ENCODE measurements around the gene ST8SIA2.
"Not testable (repeated sequence)": the region's sequence is repeated elsewhere in the genome, so short reads cannot be mapped to it uniquely, and the experiment has no call there.

Gene ST8SIA2

DNA sequence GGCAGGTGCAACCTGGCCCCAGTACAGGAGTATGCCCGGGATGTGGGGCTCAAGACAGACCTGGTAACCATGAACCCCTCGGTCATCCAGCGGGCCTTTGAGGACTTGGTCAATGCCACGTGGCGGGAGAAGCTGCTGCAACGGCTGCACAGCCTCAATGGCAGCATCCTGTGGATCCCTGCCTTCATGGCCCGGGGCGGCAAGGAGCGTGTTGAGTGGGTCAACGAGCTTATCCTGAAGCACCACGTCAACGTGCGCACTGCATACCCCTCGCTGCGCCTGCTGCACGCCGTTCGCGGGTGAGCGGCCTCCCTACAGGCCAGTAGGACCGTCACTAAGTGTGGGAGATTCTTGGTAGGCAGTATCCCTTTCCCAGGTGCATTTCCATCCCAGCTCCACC lies 51.0 kb downstream of the ST8SIA2 start:
- DNase-seq: no peak

DNA sequence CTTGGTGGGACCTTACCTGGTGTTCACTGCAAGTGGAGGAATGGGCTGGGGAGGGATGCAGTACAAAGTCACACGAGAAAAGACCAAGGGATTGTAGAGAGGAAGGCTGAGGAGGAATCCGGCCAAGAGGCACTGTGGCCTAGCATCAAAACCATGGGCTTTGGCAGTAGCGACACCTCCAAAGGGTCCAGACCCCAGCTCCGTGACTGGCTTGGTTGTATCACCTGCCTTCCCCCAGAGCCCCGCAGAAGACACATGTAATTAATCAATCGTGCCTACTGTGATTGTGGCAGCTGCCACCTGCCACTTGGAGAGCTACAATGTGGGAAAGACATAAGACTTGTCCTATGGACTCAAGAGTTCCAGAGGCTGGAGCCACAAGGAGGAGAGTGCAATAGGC lies 54.7 kb downstream of the ST8SIA2 start:
- no peak for DNase-seq

DNA sequence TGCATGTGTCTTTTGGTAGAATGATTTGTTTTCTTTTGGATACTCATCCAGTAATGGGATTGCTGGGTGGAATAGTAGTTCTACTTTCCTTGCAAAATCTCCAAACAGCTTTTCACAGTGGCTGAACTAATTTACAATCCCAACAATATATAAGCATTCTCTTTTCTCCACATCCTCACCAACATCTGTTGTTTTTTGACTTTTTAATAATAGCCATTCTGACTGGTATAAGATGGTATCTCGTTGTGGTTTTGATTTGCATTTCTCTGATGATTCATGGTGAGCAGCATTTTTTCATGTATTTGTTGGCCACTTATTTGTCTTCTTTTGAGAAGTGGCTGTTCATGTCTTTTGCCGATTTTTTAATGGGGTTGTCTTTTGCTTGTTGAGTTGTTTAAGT lies 55.8 kb downstream of the ST8SIA2 start:
- DNase-seq: no peak

DNA sequence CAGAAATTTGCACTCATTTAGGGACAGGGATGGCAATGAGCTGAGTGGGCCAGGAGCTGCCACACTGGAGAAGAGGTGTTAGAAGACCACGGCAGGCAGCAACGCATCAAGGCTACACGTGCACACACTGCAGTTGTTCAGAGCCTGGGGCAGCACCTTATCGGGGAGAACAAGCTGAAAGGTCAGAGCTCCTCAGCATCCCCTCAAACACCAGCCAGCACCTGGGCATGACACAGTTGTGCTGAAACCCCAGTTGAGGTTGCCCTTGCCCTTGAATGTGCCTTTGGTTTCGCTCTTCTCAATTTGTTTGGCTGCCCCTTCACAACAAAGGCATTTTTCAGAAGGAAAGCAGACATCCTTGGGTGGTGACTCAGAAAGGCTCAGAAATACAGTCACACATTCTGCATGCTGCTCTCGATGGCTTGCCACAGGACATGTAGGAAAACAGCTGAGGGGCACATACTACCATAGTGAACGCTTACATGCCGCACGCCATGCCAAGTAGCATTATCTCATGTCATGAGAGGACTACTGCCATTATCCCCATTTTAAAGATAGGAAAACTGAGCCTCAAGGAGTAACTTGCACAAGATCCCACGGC lies 57.6 kb downstream of the ST8SIA2 start:
- no peak for DNase-seq

DNA sequence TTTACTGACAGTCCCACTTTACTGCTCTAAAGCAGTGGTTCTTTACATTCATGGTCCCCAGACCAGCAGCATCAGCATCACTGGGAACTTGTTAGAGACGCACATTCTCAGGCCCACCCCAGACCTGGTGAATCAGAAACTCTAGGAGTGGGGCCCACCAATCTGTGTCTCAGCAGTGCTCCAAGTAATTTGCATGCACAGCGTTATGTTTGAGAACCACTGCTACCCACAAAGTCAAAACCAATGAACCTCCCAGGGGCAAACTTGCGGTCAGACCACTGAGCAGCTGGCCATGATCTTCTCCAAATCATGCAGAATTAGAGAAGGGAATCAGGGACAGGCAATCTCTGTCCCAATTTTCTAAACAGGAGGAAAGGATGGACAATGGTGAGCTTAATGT lies 58.5 kb downstream of the ST8SIA2 start:
- no peak for DNase-seq

DNA sequence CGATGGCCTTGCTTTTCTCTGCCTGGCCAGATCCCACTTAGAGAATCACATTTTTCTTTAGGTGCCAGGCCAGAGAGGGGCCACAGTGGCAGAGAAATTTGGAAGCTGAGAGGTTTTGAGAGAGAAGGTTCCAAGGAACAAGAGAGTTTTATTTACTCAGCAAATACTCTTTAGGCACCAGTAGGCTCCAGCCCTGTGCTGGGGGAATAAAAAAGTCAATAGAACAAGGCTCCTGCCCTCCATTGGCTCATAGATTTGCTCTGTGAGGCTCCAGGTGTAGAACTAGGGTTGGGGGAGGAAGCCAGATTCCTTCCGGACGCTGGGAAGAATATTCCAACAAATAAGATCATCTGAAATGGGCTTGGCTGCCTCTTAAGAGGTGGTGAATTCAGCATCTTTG lies 59.9 kb downstream of the ST8SIA2 start:
- peak; percentile 5 for DNase-seq

DNA sequence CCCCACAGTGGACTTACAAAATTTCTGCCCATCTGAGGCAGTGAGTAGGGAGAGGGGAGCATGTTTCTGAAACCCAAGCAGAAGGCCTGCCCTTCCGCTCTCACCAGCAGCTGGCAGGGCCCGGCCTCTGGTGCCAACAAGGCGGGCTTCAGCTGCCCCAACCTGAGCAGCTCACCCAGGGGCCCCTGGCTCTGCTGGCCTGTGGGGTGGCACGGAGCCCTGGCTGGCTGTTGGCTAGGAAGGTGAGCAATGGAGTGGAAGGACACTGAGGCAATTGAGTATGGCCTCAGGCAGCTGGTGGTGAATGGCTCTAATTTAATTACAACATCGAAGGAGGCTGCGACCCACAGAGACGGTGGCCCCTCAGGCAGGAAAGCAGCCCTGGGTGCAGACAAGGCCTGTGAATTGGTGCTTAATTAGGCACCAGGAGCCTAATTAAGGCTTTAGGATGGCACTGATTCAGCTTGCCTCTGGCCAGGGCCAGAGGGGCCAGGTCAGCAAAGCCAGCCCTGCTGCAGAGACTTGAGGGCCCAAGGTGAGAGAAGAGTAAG lies 60.9 kb downstream of the ST8SIA2 start:
- DNase-seq: peak; percentile 72

DNA sequence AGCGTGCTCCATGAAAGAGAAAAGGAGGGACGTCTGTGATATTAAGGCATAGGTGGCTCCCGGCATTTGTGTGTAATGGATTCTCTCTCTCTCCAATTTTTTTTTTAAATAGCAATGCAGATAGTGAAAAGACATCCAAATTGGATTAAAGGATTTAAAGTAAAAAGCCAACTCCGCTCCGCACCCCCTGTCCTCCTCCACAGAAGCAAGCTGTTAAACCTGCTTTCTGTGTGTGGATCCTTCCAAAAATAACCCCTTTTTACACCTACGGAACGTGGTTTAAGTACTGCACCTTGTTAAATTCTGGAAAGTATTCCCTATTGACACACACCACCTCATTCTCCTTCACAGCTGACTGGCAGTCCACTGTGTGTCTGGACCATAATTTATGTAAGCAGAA lies 61.6 kb downstream of the ST8SIA2 start:
- no peak for DNase-seq

DNA sequence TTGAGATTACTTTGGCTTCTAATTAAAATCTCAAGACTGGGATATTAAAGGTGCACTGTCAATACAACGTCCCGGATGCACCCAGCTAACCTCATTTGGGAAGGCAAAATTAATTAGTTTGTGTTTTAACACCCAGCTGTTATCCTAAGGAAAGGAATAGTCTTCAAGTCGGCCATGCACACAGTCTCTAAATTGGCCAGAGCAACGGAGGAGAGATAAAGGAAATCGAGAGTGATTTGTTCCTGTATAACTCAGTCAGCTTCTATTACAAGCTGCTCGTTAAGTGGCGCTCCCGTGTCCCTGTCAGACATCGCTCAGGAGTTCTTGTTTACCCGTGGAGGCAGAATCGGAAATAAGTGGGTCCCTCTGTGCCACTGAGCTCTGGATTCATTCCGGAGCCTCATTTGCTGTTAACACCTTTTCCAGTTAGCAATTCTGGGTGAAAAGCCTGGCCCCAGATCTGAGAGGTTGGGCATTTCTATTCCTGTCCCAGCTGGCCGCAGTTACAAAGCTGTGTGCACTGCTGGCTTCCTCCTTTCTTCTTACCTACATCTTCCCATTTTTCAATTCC lies 63.9 kb downstream of the ST8SIA2 start:
- DNase-seq: no peak

DNA sequence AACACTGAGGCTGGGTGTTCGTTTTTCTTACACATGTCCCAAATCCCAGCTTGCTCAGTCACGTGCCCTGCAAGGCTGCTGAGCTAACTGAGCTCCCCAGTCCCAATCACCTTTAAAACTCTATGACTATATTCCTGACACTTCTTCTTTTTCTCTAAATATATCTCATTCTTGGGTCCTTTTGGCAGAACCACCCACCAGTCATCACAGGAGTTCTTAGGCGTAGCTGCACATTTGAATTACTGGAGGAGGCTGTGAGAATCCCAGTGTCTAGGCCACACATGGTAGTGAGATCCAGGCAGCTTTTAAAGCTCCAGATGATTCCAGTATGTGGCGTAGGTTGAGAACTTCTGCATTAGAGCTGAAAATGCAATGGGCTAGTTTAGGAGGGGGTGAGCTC lies 66.3 kb downstream of the ST8SIA2 start:
- no peak for DNase-seq

DNA sequence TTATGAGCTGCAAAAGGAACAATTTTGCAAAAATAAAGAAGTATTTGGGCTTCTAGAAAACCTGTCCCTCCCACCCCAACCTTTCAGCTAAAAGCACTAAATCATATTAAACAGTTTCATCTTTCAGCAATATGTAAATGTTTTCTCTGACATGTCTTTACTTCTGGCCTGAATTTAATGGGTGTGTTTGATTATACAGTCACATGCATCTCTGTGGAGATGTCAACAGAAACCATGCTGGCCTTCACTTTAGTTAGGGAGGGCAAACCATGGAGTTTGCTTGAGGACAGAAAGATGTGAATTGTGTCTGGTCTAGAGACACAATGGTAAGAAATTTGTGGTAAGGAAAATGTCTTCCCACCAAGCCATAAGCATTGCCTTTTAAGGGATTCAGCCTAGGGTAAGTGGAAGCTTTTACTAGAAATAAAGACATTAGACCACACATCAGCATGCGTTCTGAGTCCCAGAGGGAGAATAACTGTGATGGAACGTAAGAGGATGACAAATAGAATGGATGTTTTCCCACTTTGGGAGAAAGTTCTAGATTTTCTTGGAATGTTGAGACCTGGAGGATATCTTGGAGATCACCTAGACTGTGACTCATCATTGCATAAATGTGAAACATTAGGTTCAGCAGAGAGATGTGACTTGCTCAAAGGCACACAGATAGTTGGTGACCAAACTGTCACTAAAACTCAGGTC lies 68.9 kb downstream of the ST8SIA2 start:
- DNase-seq: no peak

DNA sequence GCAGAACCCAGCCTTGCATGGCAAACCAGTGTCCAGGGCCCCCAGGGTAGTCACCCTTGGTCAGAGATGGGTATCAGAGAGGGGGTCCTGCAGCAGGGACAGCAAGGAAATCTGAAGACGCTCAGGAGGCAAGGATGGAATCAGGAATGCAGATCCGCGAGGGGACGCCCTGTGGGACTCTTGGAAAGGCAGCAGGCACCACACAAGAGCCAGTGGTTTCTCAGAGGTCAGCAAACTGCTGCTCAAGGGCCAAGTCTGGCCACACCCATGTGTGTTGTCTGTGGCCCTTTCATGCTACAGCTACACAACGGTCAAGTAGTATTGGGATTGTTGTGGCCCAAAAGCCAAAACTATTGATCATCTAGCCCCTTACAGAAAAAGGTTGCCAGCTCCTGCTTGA lies 69.7 kb downstream of the ST8SIA2 start:
- DNase-seq: no peak

DNA sequence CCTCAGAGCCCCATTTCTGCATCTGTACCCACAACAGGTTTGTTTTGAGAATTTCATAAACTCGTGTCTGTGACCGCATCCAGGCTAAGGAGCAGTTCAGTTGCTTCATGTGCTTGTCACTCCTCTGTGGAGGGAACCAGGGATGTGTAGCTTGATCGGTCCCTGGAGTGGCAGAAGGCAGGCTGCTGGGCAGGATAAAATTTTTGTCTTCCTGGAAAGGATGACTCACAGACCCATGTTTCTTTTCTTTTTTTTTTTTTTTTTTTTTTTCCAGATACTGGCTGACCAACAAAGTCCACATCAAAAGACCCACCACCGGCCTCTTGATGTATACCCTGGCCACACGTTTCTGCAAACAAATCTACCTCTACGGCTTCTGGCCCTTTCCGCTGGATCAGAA lies 70.1 kb downstream of the ST8SIA2 start:
- DNase-seq: no peak

DNA sequence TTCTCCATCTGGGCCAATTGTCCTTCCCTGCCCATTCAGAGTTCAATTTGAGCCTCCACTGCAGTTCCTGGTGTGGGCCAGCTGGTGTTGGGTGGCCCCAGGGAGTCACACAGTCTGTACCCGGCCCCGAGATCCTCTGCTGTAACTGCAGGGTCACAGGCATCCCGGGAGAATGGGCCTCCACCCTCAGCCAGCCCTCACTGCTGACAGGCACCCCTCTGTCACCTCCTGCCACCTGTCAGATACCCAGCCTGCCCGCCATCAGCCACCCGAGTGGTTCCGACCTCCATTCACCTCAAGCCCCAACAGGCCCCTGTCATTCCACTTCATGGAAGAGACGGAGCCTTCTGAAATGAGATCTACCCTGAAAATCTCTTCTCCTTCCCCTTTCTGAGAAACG lies 73.2 kb downstream of the ST8SIA2 start:
- DNase-seq: no peak

DNA sequence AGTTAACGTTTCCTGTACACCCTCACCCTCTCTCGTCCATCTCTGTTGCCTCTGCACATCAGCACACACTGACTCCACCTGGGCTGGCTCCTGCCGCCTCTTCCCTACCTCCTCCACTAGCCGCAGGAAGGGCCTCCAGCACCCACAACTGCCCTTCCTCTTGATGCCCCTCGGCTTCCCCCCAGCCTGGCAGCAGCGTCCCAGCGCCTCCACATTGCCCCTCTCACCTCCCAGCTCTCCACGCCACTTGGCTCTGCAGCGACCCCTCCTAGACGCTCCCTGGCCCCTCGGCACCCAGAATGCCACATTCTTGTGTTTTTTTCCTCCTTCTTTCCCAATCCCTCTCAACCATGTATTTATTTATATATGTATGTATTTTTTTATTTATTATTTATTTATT lies 73.6 kb downstream of the ST8SIA2 start:
- no peak for DNase-seq

DNA sequence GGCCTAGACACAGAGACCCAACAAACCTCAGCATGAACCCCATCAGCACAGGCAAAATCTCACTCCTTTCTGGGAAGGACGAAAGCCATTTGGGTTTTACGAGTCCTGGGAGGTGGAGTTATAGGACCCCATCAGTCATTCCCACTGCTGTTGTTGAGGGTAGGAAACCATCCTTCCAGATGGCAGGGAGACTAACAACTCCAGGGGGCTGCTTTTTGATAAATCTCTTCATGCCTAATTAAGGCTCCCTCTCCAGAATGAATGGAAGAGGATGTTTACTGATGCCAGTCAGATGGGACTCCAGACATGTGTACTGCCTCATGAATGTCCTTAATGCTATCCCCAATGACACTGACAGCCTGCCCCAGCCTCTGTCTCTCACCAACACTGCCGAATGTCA lies 75.3 kb downstream of the ST8SIA2 start:
- DNase-seq: peak; percentile 69

DNA sequence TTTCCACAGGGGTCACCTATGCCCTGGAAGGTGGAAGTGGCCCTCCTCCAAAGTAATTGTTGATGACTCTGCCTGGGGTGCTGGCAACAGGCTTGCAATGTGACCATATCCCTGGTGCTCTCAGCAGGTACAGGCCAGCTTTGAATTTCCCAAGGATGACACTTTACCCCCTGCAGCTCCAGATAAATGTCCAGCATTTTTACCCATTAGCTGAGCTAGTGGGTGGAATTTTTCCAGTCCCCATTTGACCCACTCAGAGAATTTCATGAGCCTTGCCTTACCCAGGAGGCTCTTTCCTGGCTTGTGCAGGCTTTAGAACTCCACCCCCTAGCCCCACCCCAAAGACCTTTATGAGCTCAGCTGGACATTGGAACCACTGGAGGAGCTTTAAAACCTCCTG lies 77.6 kb downstream of the ST8SIA2 start:
- peak; percentile 7 for DNase-seq

DNA sequence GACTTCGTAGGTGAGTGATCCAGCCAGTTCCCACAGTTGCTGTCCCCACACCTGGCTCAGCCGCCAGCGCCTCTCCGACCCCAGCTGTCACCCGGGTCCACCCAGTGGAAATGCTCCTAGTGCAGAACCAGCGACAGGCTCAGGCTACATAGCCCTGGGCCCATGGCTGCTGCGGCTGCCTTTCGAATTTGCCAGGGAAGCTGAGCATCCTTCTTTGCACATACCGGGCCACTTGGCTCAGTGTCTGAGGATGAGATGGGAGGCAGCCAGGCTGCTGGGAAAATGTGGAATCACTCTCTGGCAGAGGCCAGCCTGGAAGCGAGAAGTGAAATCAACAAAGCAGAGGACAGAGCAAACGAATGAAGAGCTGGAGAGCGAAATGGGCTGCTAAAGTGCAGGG lies 80.1 kb downstream of the ST8SIA2 start:
- no peak for DNase-seq

DNA sequence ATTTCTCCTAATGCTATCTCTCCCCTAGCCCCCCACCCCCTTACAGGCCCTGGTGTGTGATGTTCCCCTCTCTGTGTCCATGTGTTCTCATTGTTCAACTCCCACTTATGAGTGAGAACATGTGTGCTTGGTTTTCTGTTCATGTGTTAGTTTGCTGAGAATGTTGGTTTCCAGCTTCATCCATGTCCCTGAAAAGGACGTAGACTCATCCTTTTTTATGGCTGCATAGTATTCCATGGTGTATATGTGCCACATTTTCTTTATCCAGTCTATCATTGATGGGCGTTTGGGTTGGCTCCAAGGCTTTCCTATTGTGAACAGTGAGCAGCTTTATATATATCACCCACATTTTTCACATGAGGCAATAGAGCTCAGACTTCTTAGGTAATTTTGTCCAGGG lies 86.0 kb downstream of the ST8SIA2 start:
- DNase-seq: not testable (repeated sequence)

DNA sequence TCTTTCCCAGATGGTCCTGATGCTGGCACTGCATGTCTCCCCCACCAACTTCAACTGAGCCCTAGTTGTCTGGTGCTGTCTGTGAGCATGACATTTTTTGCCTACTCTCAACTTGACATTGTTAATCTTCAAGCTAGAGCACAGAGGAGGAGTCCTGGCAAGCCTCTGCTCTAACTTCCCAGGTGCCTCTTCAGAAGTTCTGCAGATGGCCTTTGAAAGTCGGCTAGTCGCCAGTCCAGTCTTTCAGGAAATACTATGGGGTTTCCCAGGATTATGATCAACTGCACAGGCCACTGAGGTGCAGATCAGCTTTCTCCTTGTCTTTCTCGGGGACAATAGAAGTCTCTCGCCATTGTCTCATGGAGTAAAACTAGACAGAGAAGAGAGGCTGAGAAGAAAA lies 86.7 kb downstream of the ST8SIA2 start:
- no peak for DNase-seq

DNA sequence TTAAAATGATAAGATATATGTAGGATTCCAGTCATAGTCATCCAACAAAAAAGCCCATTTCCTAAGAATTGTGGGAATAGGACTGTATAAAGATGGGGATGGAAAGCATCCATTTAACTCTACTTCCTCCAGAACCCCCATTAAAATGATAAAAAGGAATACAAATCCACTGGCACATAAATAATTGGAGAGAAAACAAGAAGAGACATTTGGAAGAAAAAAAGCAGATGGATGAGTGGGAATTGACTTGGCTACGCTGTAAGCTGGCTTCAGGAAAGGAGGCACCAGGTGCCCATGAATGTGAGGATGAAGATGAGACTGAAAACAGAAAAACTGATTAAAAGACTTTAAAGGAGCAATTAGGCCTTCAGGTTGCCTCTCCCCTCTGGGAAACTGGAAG lies 91.8 kb downstream of the ST8SIA2 start:
- no peak for DNase-seq

DNA sequence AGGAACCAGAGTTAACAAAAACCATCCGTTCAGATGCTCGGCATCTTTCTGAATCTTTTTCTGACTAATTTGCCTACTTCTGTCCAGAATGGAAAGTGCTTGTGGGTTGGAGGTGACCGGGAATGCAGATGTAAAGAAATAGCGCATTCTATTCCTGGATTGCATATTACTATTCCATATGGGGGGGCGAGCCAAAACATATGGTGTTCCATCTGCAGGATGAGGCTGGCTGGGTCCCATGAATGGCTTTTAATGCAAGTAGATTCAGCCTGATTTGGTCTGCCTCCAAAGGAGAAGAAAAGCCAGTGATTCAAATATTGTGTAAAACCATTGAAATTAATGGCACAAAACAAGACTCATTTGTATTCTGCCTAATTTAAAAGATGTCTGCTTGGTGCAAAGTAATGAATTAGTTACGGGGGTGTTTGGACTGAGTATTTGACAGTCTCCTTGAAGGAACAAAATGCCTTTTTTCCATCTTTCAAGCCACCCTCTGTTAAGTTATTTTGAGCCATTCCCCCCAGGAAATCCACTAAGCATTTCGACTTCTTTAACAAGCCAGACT lies 99.0 kb downstream of the ST8SIA2 start:
- no peak for DNase-seq

DNA sequence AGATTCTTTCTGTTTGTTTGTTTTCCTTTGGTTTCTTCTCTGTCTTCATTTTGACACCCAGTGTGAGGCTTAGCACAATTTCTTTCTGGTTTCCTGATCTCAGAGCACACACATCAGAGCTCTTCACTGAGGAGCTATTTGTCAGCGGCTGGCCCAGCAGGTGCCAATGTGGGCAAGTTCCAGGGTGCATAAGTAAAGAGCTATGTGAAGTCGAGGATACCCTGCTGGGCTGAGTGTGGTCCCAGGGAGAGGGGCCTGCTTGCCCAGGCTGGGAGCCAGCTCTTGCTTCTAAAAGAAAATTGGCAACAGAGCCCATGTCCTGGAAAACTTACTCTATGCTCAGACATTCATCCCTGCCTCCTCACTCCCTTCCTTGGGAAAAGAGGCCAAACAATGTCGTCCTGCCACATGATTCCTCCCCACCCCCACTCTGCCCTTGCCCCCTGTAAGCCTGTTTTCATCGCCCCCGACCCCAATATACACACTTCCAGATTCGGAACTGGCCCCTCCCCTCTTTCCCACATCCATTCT lies 101.2 kb downstream of the ST8SIA2 start:
- no peak for DNase-seq

DNA sequence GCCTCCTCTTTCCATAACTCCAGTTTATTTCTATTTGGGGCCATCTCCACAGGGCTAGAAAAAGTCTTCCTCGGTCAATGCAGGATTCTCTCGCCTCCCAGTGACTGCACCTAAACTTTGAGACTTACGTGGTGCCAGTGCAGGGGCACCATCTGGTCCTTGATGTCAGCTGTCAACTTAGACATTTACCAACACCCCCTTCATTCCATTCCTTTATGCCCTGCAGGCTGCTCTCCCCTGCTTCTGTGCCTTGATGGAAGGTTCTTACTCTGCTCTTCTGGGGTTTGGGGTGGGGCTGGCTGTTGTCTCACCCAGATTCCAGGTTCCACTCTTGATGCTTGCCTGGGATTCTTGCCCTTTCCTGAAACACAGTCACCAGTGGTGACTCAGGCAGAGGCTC lies 101.8 kb downstream of the ST8SIA2 start:
- DNase-seq: no peak
